Pancreas (tissue), 10 donors: Measurements from ENCODE around the gene ANKRD37. TPM values are rescaled to one million over a fixed set of nuclear protein-coding genes. Genes with fewer than 3 reads are reported as not detected.

Experiments
- ATAC-seq, 4 donors: fragments of 200-7000 bp; cut with Tn5 transposase; one replicate each; pipeline versions ENCODE4 v1.8.0 to v1.9.1; 2020; ENCODE audit warnings: mild to moderate bottlenecking in 4 of 4, moderate library complexity in 4 of 4
- DNase-seq, 6 donors: peaks; one replicate each; pipeline ENCODE4 v3.0.0-alpha.2; 2020
- FAIRE-seq: peaks from 2 replicates; lab custom pipeline; 2012; peaks lifted over from hg19 to GRCh38; lab: Jason Lieb, UNC
- H3K27ac ChIP-seq, 4 donors: fragments of 200-600 bp; sonication (generic); 1 replicate in 3 of 4; 2 replicates in 1 of 4; pipeline versions ENCODE4 v1.5.0 to v1.8.0; 2020
- H3K27me3 ChIP-seq, 4 donors: fragments of 200-600 bp; one replicate each; pipeline ENCODE4 v1.8.0; 2021
- H3K36me3 ChIP-seq, 3 donors: fragments of 200-600 bp; sonication (generic) in 1 of 3; one replicate each; pipeline versions ENCODE4 v1.5.0 to v1.8.0; 2020 to 2021
- H3K4me1 ChIP-seq, 3 donors: fragments of 200-600 bp; one replicate each; pipeline ENCODE4 v1.8.0; 2021
- H3K4me3 ChIP-seq, 4 donors: fragments of 200-600 bp; sonication (generic) in 2 of 4; one replicate each; pipeline versions ENCODE4 v1.5.0 to v1.8.0; 2020 to 2021
- H3K9me3 ChIP-seq, 4 donors: fragments of 200-600 bp; one replicate each; pipeline ENCODE4 v1.8.0; 2021
- CTCF ChIP-seq, 4 donors: fragments of 200-600 bp; sonication (generic) in 3 of 4; IDR thresholded peaks; one replicate each; pipeline versions ENCODE4 v1.5.0 to v1.8.0; 2021; ENCODE audit warnings: antibody characterized with exemption in 4 of 4
- WGBS, 2 donors: extraction: QIAGEN DNeasy Blood & Tissue Kit; methylation state at CpG; one replicate each; pipeline ENCODE4 v1.1.7; 2013; 5-methylcytosine and 5-hydroxymethylcytosine counted together
- intact Hi-C, 3 donors: fragments of 100-400 bp; cut with DNase I; formaldehyde crosslinking; loops; one replicate each; pipeline versions ENCODE4 v1.11.1 to v1.14.2; 2022
- polyA plus RNA-seq, 2 donors: library from polyadenylated mRNA; stranded (reverse); fragments of 200-250 nt; gene quantifications; one replicate each; pipeline ENCODE4 v1.2.3, GENCODE V29; 2013
- total RNA-seq, 6 donors: library from RNA; stranded (reverse); fragmentation: NEBNext Ultra II Directional in 4 of 6; extraction: Animal tissue kit (Norgen Biotek cat#: 25700) in 4 of 6; gene quantifications; one replicate each; pipeline versions ENCODE4 v1.2.1 to v1.2.4, GENCODE V29; 2021 to 2023
- donor health status: healthy with polysubstance abuse.
- donor health status: DM: no; HTN: no; CAD: no; lungs with moderate emphysema.
- donor health status: DM: no; HTN: no; CAD: no.
- donor health status: control.
- donor health status: control.
- donor health status: Bipolar disorder and iron deficiency.
- donor health status: DM: yes; HTN: yes; CAD: no.
- donor health status: DM: no; HTN: no; CAD: no.
- donor health status: DM: no; HTN: no; CAD: no.
- donor health status: DM: yes; HTN: yes; CAD: no.

The ANKRD37 gene
- total and polyA plus RNA-seq, 8 donors, result 4.8 to 15.3 (median 10.7) TPM

GRCh38 chr4:185352741-185353140 lies 43.9 kb upstream of the ANKRD37 start:
- DNase-seq (no peak), FAIRE-seq (no peak), ATAC-seq (no peak)
- no peak overlapping the region for H3K27ac ChIP-seq
- no peak overlapping the region for H3K4me3 ChIP-seq
- no peaks in the 10 kb centered on the region for H3K27me3 ChIP-seq
- WGBS, 2 donors, result 97 to 100% methylated on average over 2 of the region's 2 CpGs
- TF ChIP-seq CTCF (IDR thresholded peaks at IDR 0.05), result no peak
- no peaks in the 10 kb centered on the region for H3K9me3 ChIP-seq
- no peaks in the 10 kb centered on the region for H3K4me1 ChIP-seq
- peaks cover 0 to 10% (median 0%) of the 10 kb centered on the region in 3 donors for H3K36me3 ChIP-seq
- intact Hi-C loops, result no loop called here

GRCh38 chr4:185357211-185357610 lies 39.4 kb upstream of the ANKRD37 start:
- FAIRE-seq (no peak), DNase-seq (no peak), ATAC-seq (peak in 1 of 4 donors; percentile 44)
- intact Hi-C loops, result no loop called here
- Histone ChIP-seq H3K4me1 (no peaks in the 10 kb centered on the region), H3K27ac (no peak overlapping the region), H3K4me3 (no peak overlapping the region), H3K36me3 (peaks cover 0 to 10% (median 0%) of the 10 kb centered on the region in 3 donors), H3K27me3 (no peaks in the 10 kb centered on the region), H3K9me3 (no peaks in the 10 kb centered on the region)
- no peak for TF ChIP-seq CTCF (IDR thresholded peaks at IDR 0.05)
- WGBS, 2 donors, result 93 to 94% methylated on average over 5 of the region's 5 CpGs

GRCh38 chr4:185357733-185358440 lies 38.8 kb upstream of the ANKRD37 start:
- Histone ChIP-seq H3K4me3 (no peak overlapping the region), H3K27me3 (no peaks in the 10 kb centered on the region), H3K4me1 (no peaks in the 10 kb centered on the region), H3K27ac (no peak overlapping the region), H3K36me3 (peaks cover 0 to 6% (median 0%) of the 10 kb centered on the region in 3 donors), H3K9me3 (no peaks in the 10 kb centered on the region)
- ATAC-seq (no peak), DNase-seq (no peak), FAIRE-seq (no peak)
- intact Hi-C loops, result no loop called here
- TF ChIP-seq CTCF (IDR thresholded peaks at IDR 0.05), result no peak
- WGBS, 2 donors, result 73 to 83% methylated on average over 7 of the region's 7 CpGs

- no peak overlapping the region for H3K27ac ChIP-seq
- no peaks in the 10 kb centered on the region for H3K9me3 ChIP-seq
- DNase-seq, result no peak
- no peak for FAIRE-seq
- TF ChIP-seq CTCF (IDR thresholded peaks at IDR 0.05), result no peak
- H3K4me1 ChIP-seq, result peaks cover 0 to 3% (median 3%) of the 10 kb centered on the region in 3 donors
- intact Hi-C loops, result no loop called here
- 85% methylated on average over 4 of the region's 4 CpGs for WGBS, 2 donors
- no peaks in the 10 kb centered on the region for H3K27me3 ChIP-seq
- H3K4me3 ChIP-seq, result no peak overlapping the region
- no peak for ATAC-seq
- peaks cover 0 to 6% (median 0%) of the 10 kb centered on the region in 3 donors for H3K36me3 ChIP-seq
These were observed 38.1 kb upstream of the ANKRD37 start for GRCh38 chr4:185358514-185358913.

GRCh38 chr4:185358959-185359358 lies 37.7 kb upstream of the ANKRD37 start:
- ATAC-seq, result no peak
- WGBS, 2 donors, result 93 to 97% methylated on average over 4 of the region's 4 CpGs
- no peak for TF ChIP-seq CTCF (IDR thresholded peaks at IDR 0.05)

More at GRCh38 chr4:185358959-185359358, 37.7 kb upstream of the ANKRD37 start:
- no peak overlapping the region for H3K27ac ChIP-seq
- DNase-seq (no peak), FAIRE-seq (no peak)
- H3K4me3 ChIP-seq, result no peak overlapping the region
- no peaks in the 10 kb centered on the region for H3K27me3 ChIP-seq
- peaks cover 4 to 8% (median 7%) of the 10 kb centered on the region in 3 donors for H3K4me1 ChIP-seq
- H3K9me3 ChIP-seq, result no peaks in the 10 kb centered on the region
- peaks cover 0 to 6% (median 0%) of the 10 kb centered on the region in 3 donors for H3K36me3 ChIP-seq
- intact Hi-C loops, result no loop called here
